Cardiac muscle cell (in vitro differentiated cells and primary cell): Measurements from ENCODE around the gene TMEM232. TPM values are rescaled to one million over a fixed set of nuclear protein-coding genes. Genes with fewer than 3 reads are reported as not detected.
"Not testable (repeated sequence)": the region's sequence is repeated elsewhere in the genome, so short reads cannot be mapped to it uniquely, and the experiment has no call there.

Experiments
- DNase-seq, 2 donors: peaks; one replicate each; pipeline versions ENCODE4 v3.0.0 to v3.0.0-alpha.2; 2010 to 2017; ENCODE audit warnings: low read depth in 1 of 2, low spot score in 1 of 2
- H3K27ac ChIP-seq: fragments of 200-600 bp; sonication (generic); 2 replicates; pipeline ENCODE4 v1.5.1; 2016
- H3K27me3 ChIP-seq: fragments of 200-600 bp; sonication (generic); 2 replicates; pipeline ENCODE4 v1.6.0; 2016; ENCODE audit warnings: control low read depth
- H3K36me3 ChIP-seq: fragments of 200-600 bp; sonication (generic); 2 replicates; pipeline ENCODE4 v1.5.1; 2016; ENCODE audit warnings: control low read depth
- H3K4me1 ChIP-seq: fragments of 200-600 bp; sonication (generic); 2 replicates; pipeline ENCODE4 v1.8.1; 2017; ENCODE audit warnings: low read depth, mild to moderate bottlenecking, mixed run types
- H3K4me3 ChIP-seq: fragments of 200-600 bp; sonication (generic); 2 replicates; pipeline ENCODE4 v1.5.1; 2016; ENCODE audit warnings: mild to moderate bottlenecking
- H3K9me3 ChIP-seq: fragments of 200-600 bp; sonication (generic); 2 replicates; pipeline ENCODE4 v1.5.1; 2017; ENCODE audit warnings: low read depth, mild to moderate bottlenecking, control low read depth
- polyA plus RNA-seq: library from polyadenylated mRNA; unstranded; fragments of >200 nt; fragmentation: Nextera tagmentation; extraction: Ambion mirVana; gene quantifications from 2 replicates; pipeline ENCODE4 v1.2.1, GENCODE V29; 2016
- total RNA-seq: library from RNA; depleted of rRNA; stranded (reverse); fragments of >200 nt; gene quantifications from 2 replicates; pipeline ENCODE4 v1.2.3, GENCODE V29; 2016
- TF ChIP-seq, protein P1 (sequence below): IDR thresholded peaks from 2 replicates; pipeline ENCODE4 v1.5.1; 2012; ENCODE audit warnings: low read depth, mild to moderate bottlenecking, low read length

Gene TMEM232
- total and polyA plus RNA-seq, 2 experiments from 2014 or later = 2.5 to 7.0 TPM

DNA sequence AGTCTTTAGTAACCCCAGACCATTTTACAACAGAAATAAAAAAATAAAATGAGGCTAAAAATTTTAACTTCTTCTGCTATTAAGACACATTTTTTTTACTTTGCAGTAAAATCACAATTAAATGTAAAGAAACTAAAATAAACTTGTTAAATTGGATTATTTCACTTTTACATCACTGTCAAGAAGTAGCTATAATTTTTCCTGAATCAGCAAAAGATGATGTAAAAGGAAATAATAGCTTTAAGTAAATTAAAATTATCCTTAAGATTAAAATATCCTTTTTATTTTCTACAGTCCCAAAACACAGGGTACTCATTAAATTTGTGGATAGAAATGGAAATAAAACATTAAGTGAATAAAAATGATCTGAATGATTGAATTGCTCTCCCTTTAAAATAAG lies 44.5 kb downstream of the TMEM232 start:
- H3K27ac ChIP-seq = no peak overlapping the region
- no peak for DNase-seq
- H3K9me3 ChIP-seq = no peaks in the 10 kb centered on the region
- H3K27me3 ChIP-seq = no peaks in the 10 kb centered on the region
- H3K36me3 ChIP-seq = no peaks in the 10 kb centered on the region
- H3K4me1 ChIP-seq = no peaks in the 10 kb centered on the region
- H3K4me3 ChIP-seq = no peak overlapping the region
- TF ChIP-seq, protein P1, sequence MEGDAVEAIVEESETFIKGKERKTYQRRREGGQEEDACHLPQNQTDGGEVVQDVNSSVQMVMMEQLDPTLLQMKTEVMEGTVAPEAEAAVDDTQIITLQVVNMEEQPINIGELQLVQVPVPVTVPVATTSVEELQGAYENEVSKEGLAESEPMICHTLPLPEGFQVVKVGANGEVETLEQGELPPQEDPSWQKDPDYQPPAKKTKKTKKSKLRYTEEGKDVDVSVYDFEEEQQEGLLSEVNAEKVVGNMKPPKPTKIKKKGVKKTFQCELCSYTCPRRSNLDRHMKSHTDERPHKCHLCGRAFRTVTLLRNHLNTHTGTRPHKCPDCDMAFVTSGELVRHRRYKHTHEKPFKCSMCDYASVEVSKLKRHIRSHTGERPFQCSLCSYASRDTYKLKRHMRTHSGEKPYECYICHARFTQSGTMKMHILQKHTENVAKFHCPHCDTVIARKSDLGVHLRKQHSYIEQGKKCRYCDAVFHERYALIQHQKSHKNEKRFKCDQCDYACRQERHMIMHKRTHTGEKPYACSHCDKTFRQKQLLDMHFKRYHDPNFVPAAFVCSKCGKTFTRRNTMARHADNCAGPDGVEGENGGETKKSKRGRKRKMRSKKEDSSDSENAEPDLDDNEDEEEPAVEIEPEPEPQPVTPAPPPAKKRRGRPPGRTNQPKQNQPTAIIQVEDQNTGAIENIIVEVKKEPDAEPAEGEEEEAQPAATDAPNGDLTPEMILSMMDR = no peak

DNA sequence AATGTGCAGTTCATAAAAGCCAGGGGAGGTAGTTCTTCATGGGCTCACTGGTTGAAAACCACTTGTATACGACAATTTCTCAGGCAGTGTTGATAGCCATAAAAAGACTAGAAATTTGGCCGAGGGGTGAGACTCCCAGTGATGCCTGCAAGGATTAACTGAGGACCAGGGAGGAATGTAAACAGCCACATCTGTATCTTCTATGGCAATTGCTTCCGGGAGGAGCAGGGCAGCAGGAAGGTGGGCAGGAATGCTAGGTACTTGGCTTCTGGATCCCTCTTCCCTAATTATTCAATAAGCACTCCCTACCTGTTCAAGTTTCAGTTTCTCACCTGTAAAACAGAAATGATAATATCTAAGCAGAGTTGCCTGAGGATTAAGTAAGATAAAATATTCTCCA lies 45.4 kb downstream of the TMEM232 start:
- TF ChIP-seq, protein P1 = no peak
- Histone ChIP-seq H3K4me1 (no peaks in the 10 kb centered on the region), H3K9me3 (no peaks in the 10 kb centered on the region), H3K27me3 (no peaks in the 10 kb centered on the region), H3K36me3 (no peaks in the 10 kb centered on the region), H3K4me3 (no peak overlapping the region), H3K27ac (no peak overlapping the region)
- DNase-seq = no peak

GRCh38 chr5:110676554-110676953 lies 49.9 kb downstream of the TMEM232 start:
- not testable (repeated sequence) for DNase-seq, H3K27ac ChIP-seq, H3K36me3 ChIP-seq, H3K4me1 ChIP-seq, H3K9me3 ChIP-seq, H3K27me3 ChIP-seq, H3K4me3 ChIP-seq

DNA sequence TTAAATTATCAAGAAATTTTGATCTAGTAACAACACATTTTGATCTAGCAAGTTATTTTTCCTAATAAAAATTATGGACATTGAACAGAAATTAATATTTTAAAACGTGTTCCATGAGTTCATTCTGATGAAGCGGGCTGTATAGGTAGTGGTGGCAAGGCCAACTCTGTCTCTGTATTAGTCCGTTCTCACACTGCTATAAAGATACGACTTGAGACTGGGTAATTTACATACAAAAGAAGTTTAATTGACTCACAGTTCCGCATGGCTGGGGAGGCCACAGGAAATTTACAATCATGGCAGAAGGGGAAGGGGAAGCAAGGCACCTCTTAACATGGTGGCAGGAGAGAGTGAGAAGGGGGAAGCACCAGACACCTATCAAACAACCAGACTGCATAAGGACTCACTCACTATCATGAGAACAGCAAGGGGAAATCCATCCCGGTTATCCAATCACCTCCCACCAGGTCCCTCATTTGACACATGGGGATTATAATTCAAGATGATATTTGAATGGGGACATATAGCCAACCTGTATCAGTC lies 61.2 kb downstream of the TMEM232 start:
- no peak for DNase-seq
- Histone ChIP-seq H3K27me3 (no peaks in the 10 kb centered on the region), H3K27ac (no peak overlapping the region), H3K9me3 (no peaks in the 10 kb centered on the region), H3K4me1 (no peaks in the 10 kb centered on the region), H3K4me3 (no peak overlapping the region), H3K36me3 (no peaks in the 10 kb centered on the region)
- TF ChIP-seq, protein P1 = no peak

- TF ChIP-seq, protein P1 = no peak
Observed at GRCh38 chr5:110663525-110663924, 62.9 kb downstream of the TMEM232 start.

DNA sequence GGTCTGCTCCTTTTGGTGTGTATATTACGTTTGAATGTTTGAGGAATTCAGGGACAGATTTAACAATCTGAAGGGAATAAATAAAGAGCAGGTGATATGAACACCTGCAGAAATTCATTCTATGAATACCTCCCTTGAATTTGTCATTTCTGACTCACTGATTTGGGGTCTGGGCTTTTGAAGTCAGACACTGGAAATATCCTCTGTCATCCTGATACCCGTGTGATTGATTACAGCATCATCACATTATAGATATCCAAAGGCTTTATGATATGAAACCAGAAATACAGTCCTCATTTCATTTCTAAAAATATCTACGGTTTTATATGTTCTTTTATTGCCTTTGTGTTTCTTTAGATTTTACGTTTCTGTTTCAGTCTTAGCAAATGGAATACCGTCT lies 68.5 kb downstream of the TMEM232 start:
- Histone ChIP-seq H3K4me3 (no peak overlapping the region), H3K4me1 (no peaks in the 10 kb centered on the region), H3K27me3 (no peaks in the 10 kb centered on the region), H3K27ac (no peak overlapping the region), H3K36me3 (no peaks in the 10 kb centered on the region), H3K9me3 (no peaks in the 10 kb centered on the region)
- DNase-seq = no peak
- TF ChIP-seq, protein P1 = no peak

More at GRCh38 chr5:110663525-110663924, 62.9 kb downstream of the TMEM232 start:
- Histone ChIP-seq H3K4me1 (no peaks in the 10 kb centered on the region), H3K27ac (no peak overlapping the region), H3K9me3 (no peaks in the 10 kb centered on the region), H3K4me3 (no peak overlapping the region), H3K27me3 (no peaks in the 10 kb centered on the region), H3K36me3 (no peaks in the 10 kb centered on the region)
- no peak for DNase-seq
